Neural progenitor cell (in vitro differentiated cells): ENCODE results near the gene HNF1B.

Source experiments
- EZH2phosphoT487 ChIP-seq: fragments of 200-600 bp; sonication (generic); IDR thresholded peaks from 2 replicates; pipeline ENCODE4 v1.6.1; 2017; ENCODE audit warnings: antibody characterized with exemption
- TF ChIP-seq, protein P1 (sequence below): fragments of 200-600 bp; sonication (generic); IDR thresholded peaks from 2 replicates; pipeline ENCODE4 v1.5.1; 2017; ENCODE audit warnings: antibody characterized with exemption, mild to moderate bottlenecking

DNA sequence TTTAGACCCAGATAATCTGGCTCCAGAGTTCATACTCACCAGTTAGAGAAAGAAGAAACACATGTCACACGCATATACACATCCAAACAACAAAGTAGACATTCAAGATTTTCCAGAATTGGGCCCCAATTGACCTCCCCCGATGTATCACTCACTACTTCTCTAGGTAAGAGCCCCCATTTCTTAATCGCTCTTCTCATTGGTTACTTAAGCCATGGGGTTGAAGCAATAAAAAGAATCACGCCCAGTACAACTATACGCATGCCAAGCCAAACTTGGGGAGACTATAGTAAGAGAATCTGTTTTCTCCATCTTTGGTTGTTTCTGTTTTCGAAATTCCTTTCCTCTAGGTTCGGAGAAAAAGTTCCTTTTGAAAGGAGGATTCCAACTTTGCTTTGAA is 102.2 kb downstream of the HNF1B start:
- TF ChIP-seq, protein P1, sequence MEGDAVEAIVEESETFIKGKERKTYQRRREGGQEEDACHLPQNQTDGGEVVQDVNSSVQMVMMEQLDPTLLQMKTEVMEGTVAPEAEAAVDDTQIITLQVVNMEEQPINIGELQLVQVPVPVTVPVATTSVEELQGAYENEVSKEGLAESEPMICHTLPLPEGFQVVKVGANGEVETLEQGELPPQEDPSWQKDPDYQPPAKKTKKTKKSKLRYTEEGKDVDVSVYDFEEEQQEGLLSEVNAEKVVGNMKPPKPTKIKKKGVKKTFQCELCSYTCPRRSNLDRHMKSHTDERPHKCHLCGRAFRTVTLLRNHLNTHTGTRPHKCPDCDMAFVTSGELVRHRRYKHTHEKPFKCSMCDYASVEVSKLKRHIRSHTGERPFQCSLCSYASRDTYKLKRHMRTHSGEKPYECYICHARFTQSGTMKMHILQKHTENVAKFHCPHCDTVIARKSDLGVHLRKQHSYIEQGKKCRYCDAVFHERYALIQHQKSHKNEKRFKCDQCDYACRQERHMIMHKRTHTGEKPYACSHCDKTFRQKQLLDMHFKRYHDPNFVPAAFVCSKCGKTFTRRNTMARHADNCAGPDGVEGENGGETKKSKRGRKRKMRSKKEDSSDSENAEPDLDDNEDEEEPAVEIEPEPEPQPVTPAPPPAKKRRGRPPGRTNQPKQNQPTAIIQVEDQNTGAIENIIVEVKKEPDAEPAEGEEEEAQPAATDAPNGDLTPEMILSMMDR, result no peak
- TF ChIP-seq EZH2phosphoT487, result no peak
